ENCODE data around the gene CPSF4L. TPM values are rescaled to one million over a fixed set of nuclear protein-coding genes. Genes with fewer than 3 reads are reported as not detected.
A peak's percentile ranks its signal among the peaks of the same experiment; 100 is the strongest.
"Not testable (repeated sequence)": the region's sequence is repeated elsewhere in the genome, so short reads cannot be mapped to it uniquely, and the experiment has no call there.

CPSF4L gene
- total RNA-seq, 4 donors from 2014 or later: not detected

GRCh38 chr17:73266796-73267195 is 5.1 kb upstream of the CPSF4L start:
- no peak for DNase-seq (ENCODE audit: low spot score in 2 of 2)
- TF ChIP-seq POLR2A (IDR thresholded peaks at IDR 0.05): no peak
- TF ChIP-seq CTCF (IDR thresholded peaks at IDR 0.05): no peak
- no peak for TF ChIP-seq EP300 (IDR thresholded peaks at IDR 0.05)
- TF ChIP-seq POLR2AphosphoS5 (IDR thresholded peaks at IDR 0.05): no peak

GRCh38 chr17:73265646-73266640 is 4.3 kb upstream of the CPSF4L start:
- Histone ChIP-seq H3K9me3 (no peaks in the 10 kb centered on the region), H3K36me3 (no peaks in the 10 kb centered on the region), H3K4me3 (no peak overlapping the region), H3K27ac (no peak overlapping the region), H3K27me3 (no peaks in the 10 kb centered on the region), H3K4me1 (peaks cover 22% of the 10 kb centered on the region)
- 93% methylated on average over 24 of the region's 24 CpGs for WGBS
- no peak for TF ChIP-seq POLR2AphosphoS5 (IDR thresholded peaks at IDR 0.05)
- TF ChIP-seq CTCF (IDR thresholded peaks at IDR 0.05): no peak
- no peak for DNase-seq (ENCODE audit: low spot score in 2 of 2)

More at GRCh38 chr17:73266796-73267195, 5.1 kb upstream of the CPSF4L start:
- Histone ChIP-seq H3K4me3 (no peak overlapping the region), H3K4me1 (peaks cover 16% of the 10 kb centered on the region), H3K36me3 (no peaks in the 10 kb centered on the region), H3K27ac (no peak overlapping the region), H3K27me3 (no peaks in the 10 kb centered on the region), H3K9me3 (no peaks in the 10 kb centered on the region)
- WGBS: 94% methylated on average over 11 of the region's 11 CpGs

- H3K27me3 ChIP-seq, H3K27ac ChIP-seq: not testable (repeated sequence)
- WGBS: 76% methylated on average over 2 of the region's 2 CpGs
Observed at GRCh38 chr17:73264448-73264847, 2.8 kb upstream of the CPSF4L start.

GRCh38 chr17:73262676-73263642 is 1.3 kb upstream of the CPSF4L start:
- DNase-seq (ENCODE audit: low spot score in 2 of 2): no peak
- no peak for TF ChIP-seq POLR2A (IDR thresholded peaks at IDR 0.05)
- no peak for TF ChIP-seq EP300 (IDR thresholded peaks at IDR 0.05)
- no peak for TF ChIP-seq CTCF (IDR thresholded peaks at IDR 0.05)
- TF ChIP-seq POLR2AphosphoS5 (IDR thresholded peaks at IDR 0.05): no peak
- peak overlapping the region; percentile 85 for H3K27ac ChIP-seq
- no peaks in the 10 kb centered on the region for H3K27me3 ChIP-seq
- WGBS: 63% methylated on average over 12 of the region's 12 CpGs
- H3K4me3 ChIP-seq: no peak overlapping the region
- H3K4me1 ChIP-seq: peaks cover 23% of the 10 kb centered on the region
- H3K36me3 ChIP-seq: no peaks in the 10 kb centered on the region
- no peaks in the 10 kb centered on the region for H3K9me3 ChIP-seq

More at GRCh38 chr17:73264448-73264847, 2.8 kb upstream of the CPSF4L start:
- not testable (repeated sequence) for H3K9me3 ChIP-seq; DNase-seq (ENCODE audit: low spot score in 2 of 2); H3K4me3 ChIP-seq; H3K36me3 ChIP-seq
- peaks cover 23% of the 10 kb centered on the region for H3K4me1 ChIP-seq

GRCh38 chr17:73261952-73262675 is 434 bp upstream of the CPSF4L start:
- H3K27ac ChIP-seq: peak overlapping the region; percentile 85
- no peaks in the 10 kb centered on the region for H3K27me3 ChIP-seq
- TF ChIP-seq CTCF (IDR thresholded peaks at IDR 0.05) (no peak), EP300 (IDR thresholded peaks at IDR 0.05) (no peak), POLR2A (IDR thresholded peaks at IDR 0.05) (no peak), POLR2AphosphoS5 (IDR thresholded peaks at IDR 0.05) (no peak)
- no peaks in the 10 kb centered on the region for H3K9me3 ChIP-seq
- H3K36me3 ChIP-seq: no peaks in the 10 kb centered on the region
- WGBS: 58% methylated on average over 13 of the region's 19 CpGs
- H3K4me1 ChIP-seq: peaks cover 23% of the 10 kb centered on the region
- no peak overlapping the region for H3K4me3 ChIP-seq
- no peak for DNase-seq (ENCODE audit: low spot score in 2 of 2)
